Keratinocyte (primary cell): Measurements from ENCODE around the gene BRAT1. TPM values are rescaled to one million over a fixed set of nuclear protein-coding genes. Genes with fewer than 3 reads are reported as not detected.

Source experiments
- DNase-seq: peaks from one replicate; pipeline ENCODE4 v3.0.0-alpha.2; 2011; ENCODE audit warnings: low read depth, missing footprints, low spot score
- FAIRE-seq: peaks from 2 replicates; lab custom pipeline; 2011; peaks lifted over from hg19 to GRCh38; lab: Jason Lieb, UNC
- H2AFZ ChIP-seq: 2 replicates; pipeline ENCODE4 v1.6.0; 2012; ENCODE audit warnings: low read length, control low read depth, inconsistent platforms; ENCODE audit not compliant: control insufficient read depth
- H3K27ac ChIP-seq: 2 replicates; pipeline ENCODE4 v1.5.1; 2011; ENCODE audit warnings: low read length; ENCODE audit not compliant: control insufficient read depth, insufficient read depth
- H3K27me3 ChIP-seq: 3 replicates; pipeline ENCODE4 v1.6.0; 2011; ENCODE audit warnings: low read length; ENCODE audit not compliant: control insufficient read depth, insufficient read depth; ENCODE audit errors: extremely low read depth
- H3K36me3 ChIP-seq, 2 experiments: 2 replicates in 1 of 2; 3 replicates in 1 of 2; pipeline ENCODE4 v1.5.1; 2011; ENCODE audit warnings: low read length in 2 of 2, mild to moderate bottlenecking in 1 of 2; ENCODE audit not compliant: control insufficient read depth in 2 of 2, insufficient read depth in 2 of 2; ENCODE audit errors: extremely low read depth in 1 of 2
- H3K4me1 ChIP-seq: 3 replicates; pipeline ENCODE4 v1.5.1; 2011; ENCODE audit warnings: low read length; ENCODE audit not compliant: control insufficient read depth, insufficient read depth; ENCODE audit errors: extremely low read depth
- H3K4me2 ChIP-seq: 3 replicates; pipeline ENCODE4 v1.6.0; 2011; ENCODE audit warnings: low read depth, low read length; ENCODE audit not compliant: control insufficient read depth, insufficient read depth; ENCODE audit errors: extremely low read depth
- H3K4me3 ChIP-seq, 3 experiments: fragments of 200-600 bp in 1 of 3; sonication (generic) in 1 of 3; 2 replicates in 2 of 3; 3 replicates in 1 of 3; pipeline ENCODE4 v1.5.1; 2011 to 2016; ENCODE audit warnings: low read length in 3 of 3, mild to moderate bottlenecking in 3 of 3, control low read depth in 2 of 3, inconsistent platforms in 1 of 3, low read depth in 1 of 3, mixed read lengths in 1 of 3, mixed run types in 1 of 3, moderate library complexity in 1 of 3; ENCODE audit not compliant: control insufficient read depth in 2 of 3, insufficient read depth in 2 of 3; ENCODE audit errors: extremely low read depth in 1 of 3
- H3K79me2 ChIP-seq: 2 replicates; pipeline ENCODE4 v1.6.0; 2012; ENCODE audit warnings: low read length; ENCODE audit not compliant: control insufficient read depth, insufficient read depth
- H3K9ac ChIP-seq: 3 replicates; pipeline ENCODE4 v1.6.0; 2011; ENCODE audit warnings: low read length; ENCODE audit not compliant: control insufficient read depth, insufficient read depth; ENCODE audit errors: extremely low read depth
- H3K9me1 ChIP-seq: 3 replicates; pipeline ENCODE4 v1.6.0; 2011; ENCODE audit warnings: low read length; ENCODE audit not compliant: control insufficient read depth, insufficient read depth; ENCODE audit errors: extremely low read depth
- H3K9me3 ChIP-seq: 2 replicates; pipeline ENCODE4 v1.5.1; 2012; ENCODE audit warnings: low read depth, low read length; ENCODE audit not compliant: control insufficient read depth
- H4K20me1 ChIP-seq: 3 replicates; pipeline ENCODE4 v1.6.0; 2011; ENCODE audit warnings: low read length; ENCODE audit not compliant: control insufficient read depth, insufficient read depth; ENCODE audit errors: extremely low read depth
- CTCF ChIP-seq, 3 experiments: IDR thresholded peaks in 1 of 3; conservative IDR thresholded peaks in 1 of 3; optimal IDR thresholded peaks in 1 of 3; 2 replicates in 2 of 3; 3 replicates in 1 of 3; pipeline versions ENCODE3 to v1.5.1; 2011; ENCODE audit warnings: low read length in 3 of 3, mild to moderate bottlenecking in 3 of 3, moderate library complexity in 2 of 3, control low read depth in 1 of 3, inconsistent platforms in 1 of 3; ENCODE audit not compliant: insufficient read depth in 2 of 3; ENCODE audit errors: extremely low read depth in 1 of 3
- EZH2 ChIP-seq: IDR thresholded peaks from one replicate; pipeline ENCODE4 v1.6.1; 2012; ENCODE audit warnings: inconsistent platforms, mild to moderate bottlenecking, low read length, moderate library complexity
- dilution Hi-C: fragments of 300-500 bp; cut with MboI; formaldehyde crosslinking; loops from one replicate; pipeline ENCODE4 v1.7.0; 2020; ENCODE audit warnings: low sequenced_read_pairs; ENCODE audit not compliant: extremely low pct_ligation_motif_present
- polyA plus RNA-seq, 5 experiments: library from polyadenylated mRNA; depleted of rRNA in 3 of 5; stranded (reverse) in 3 of 5; stranded (forward) in 1 of 5; unstranded in 1 of 5; fragments of >200 nt; gene quantifications; 1 replicate in 1 of 5; 2 replicates in 3 of 5; 3 replicates in 1 of 5; pipeline versions ENCODE4 v1.2.1 to v1.2.3, GENCODE V29; 2011 to 2012; ENCODE audit warnings: missing spikeins in 2 of 5, low read depth in 1 of 5, low replicate concordance in 1 of 5

BRAT1 gene
- polyA plus RNA-seq, 1 donor (not counting 4 experiments of a cell fraction or from before 2014, with no cell fraction given) = 6.4 TPM

- H3K36me3 ChIP-seq = no peaks in the 10 kb centered on the region
- no peak for DNase-seq
- dilution Hi-C loops = no loop called here
- H2AFZ ChIP-seq = no peak overlapping the region
- no peak overlapping the region for H3K27ac ChIP-seq
- TF ChIP-seq EZH2 (no peak), CTCF (optimal IDR thresholded peaks at IDR 0.05 in 1 of 3, IDR thresholded peaks at IDR 0.05 in 1 of 3, conservative IDR thresholded peaks at IDR 0.05 in 1 of 3; ENCODE audit: extremely low read depth in 1 of 3, insufficient read depth in 2 of 3, low read length in 3 of 3) (no peak)
- H3K9ac ChIP-seq = no peak overlapping the region
- H3K4me3 ChIP-seq = no peak overlapping the region
- no peaks in the 10 kb centered on the region for H4K20me1 ChIP-seq
- H3K27me3 ChIP-seq = peaks cover 26% of the 10 kb centered on the region
- no peaks in the 10 kb centered on the region for H3K9me1 ChIP-seq
- no peaks in the 10 kb centered on the region for H3K9me3 ChIP-seq
- H3K4me2 ChIP-seq = no peak overlapping the region
- no peaks in the 10 kb centered on the region for H3K79me2 ChIP-seq
- FAIRE-seq = no peak
- no peaks in the 10 kb centered on the region for H3K4me1 ChIP-seq
Measured at GRCh38 chr7:2496375-2496774, 58.9 kb downstream of the BRAT1 start.

- Histone ChIP-seq H3K9me1 (no peaks in the 10 kb centered on the region), H3K27me3 (peaks cover 26% of the 10 kb centered on the region), H3K4me1 (no peaks in the 10 kb centered on the region), H3K79me2 (no peaks in the 10 kb centered on the region), H4K20me1 (no peaks in the 10 kb centered on the region), H3K4me2 (no peak overlapping the region), H3K27ac (no peak overlapping the region), H3K4me3 (no peak overlapping the region), H2AFZ (no peak overlapping the region), H3K9ac (no peak overlapping the region), H3K36me3 (no peaks in the 10 kb centered on the region), H3K9me3 (no peaks in the 10 kb centered on the region)
- FAIRE-seq (no peak), DNase-seq (no peak)
- no peak for TF ChIP-seq EZH2
- TF ChIP-seq CTCF (optimal IDR thresholded peaks at IDR 0.05 in 1 of 3, IDR thresholded peaks at IDR 0.05 in 1 of 3, conservative IDR thresholded peaks at IDR 0.05 in 1 of 3; ENCODE audit: extremely low read depth in 1 of 3, insufficient read depth in 2 of 3, low read length in 3 of 3) = no peak
- dilution Hi-C loops = no loop called here
Measured at GRCh38 chr7:2495418-2496299, 59.7 kb downstream of the BRAT1 start.
